Measurements from ENCODE around the gene ADGRB2.
A peak's percentile ranks its signal among the peaks of the same experiment; 100 is the strongest.

ADGRB2 gene

DNA sequence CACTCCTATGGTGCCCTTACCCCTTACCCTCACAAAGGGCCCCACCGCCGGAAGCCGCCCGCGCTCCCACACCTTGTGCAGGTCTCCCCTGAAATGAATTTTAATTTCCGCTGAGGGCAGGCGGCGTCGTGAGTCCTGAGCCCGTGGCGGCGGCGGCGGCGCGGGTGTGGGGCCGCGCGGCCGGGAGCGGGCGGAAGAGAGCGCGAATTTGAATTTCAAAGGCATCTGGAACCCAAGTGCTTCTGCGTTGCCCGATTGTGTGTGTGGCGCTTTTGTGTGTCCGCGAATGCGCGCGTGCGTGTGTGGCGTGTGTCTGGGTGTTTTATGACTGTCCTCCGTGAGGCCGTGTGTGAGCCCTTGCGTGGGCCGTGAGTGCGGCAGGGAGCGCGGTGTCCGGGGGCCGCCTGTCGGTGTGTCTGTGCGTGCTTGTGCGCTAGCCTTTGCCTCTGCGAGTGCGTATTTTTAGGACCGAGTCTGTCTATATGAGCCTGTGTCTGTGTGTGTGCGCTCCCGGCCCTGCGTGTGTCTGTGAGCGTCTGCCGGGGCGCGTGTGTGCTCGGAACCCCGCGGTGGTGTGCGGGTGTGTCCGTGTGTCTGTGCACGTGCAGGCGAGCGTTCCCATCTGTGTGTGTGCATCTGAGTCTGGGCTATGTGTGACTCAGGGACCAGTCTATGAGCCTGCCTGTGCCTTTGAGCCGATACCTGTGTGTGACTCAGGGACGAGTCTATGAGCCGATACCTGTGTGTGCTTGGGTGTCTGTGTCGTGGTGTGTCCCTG lies 7.9 kb upstream of the ADGRB2 start:
- no peak overlapping the region for H2AK5ac ChIP-seq (ENCODE audit: low read length)
- H3K27me3 ChIP-seq (ENCODE audit: insufficient read depth, low read length) = peaks cover 31% of the 10 kb centered on the region
- no peak overlapping the region for H4K12ac ChIP-seq (ENCODE audit: low read depth, low read length)
- peak overlapping the region; percentile 3 for H3K4me3 ChIP-seq (ENCODE audit: low read depth, low read length)
- H2BK5ac ChIP-seq (ENCODE audit: low read depth, low read length, poor library complexity) = no peak overlapping the region
- no peaks in the 10 kb centered on the region for H3K79me1 ChIP-seq (ENCODE audit: low read length)
- no peak overlapping the region for H3K4ac ChIP-seq (ENCODE audit: low read depth, low read length)
- no CpG with 5 or more reads among the region's 68 CpGs for WGBS (ENCODE audit: extremely low coverage, insufficient coverage, insufficient read length)
- no peaks in the 10 kb centered on the region for H3K79me2 ChIP-seq (ENCODE audit: control insufficient read depth, insufficient read depth, low read length, poor library complexity)
- peaks cover 9% of the 10 kb centered on the region for H3K9me3 ChIP-seq (ENCODE audit: insufficient read depth, low read depth, low read length)
- H2BK12ac ChIP-seq (ENCODE audit: low read length) = no peak overlapping the region
- no peak overlapping the region for H4K8ac ChIP-seq (ENCODE audit: low read depth, low read length)
- no peak overlapping the region for H4K91ac ChIP-seq (ENCODE audit: low read depth, low read length)
- H2AFZ ChIP-seq (ENCODE audit: insufficient read depth, low read length, poor library complexity) = no peak overlapping the region
- no peaks in the 10 kb centered on the region for H3K36me3 ChIP-seq (ENCODE audit: control insufficient read depth in 1 of 2, insufficient read depth in 2 of 2, low read length in 2 of 2)
- peaks cover 7 to 8% of the 10 kb centered on the region in 2 experiments for H3K4me1 ChIP-seq (ENCODE audit: control insufficient read depth in 1 of 2, insufficient read depth in 2 of 2, low read length in 2 of 2)
- DNase-seq = no peak
- no peak overlapping the region for H3K23ac ChIP-seq (ENCODE audit: low read length)
- no peak overlapping the region for H3K18ac ChIP-seq (ENCODE audit: low read length)
- no peak overlapping the region for H3K14ac ChIP-seq (ENCODE audit: low read length)
- H2BK120ac ChIP-seq (ENCODE audit: insufficient read depth, low read length, poor library complexity) = no peak overlapping the region
- no peak overlapping the region for H3K27ac ChIP-seq (ENCODE audit: low read depth, low read length)
- peak overlapping the region; percentile 56 for H3K4me2 ChIP-seq (ENCODE audit: low read length)
- no peak overlapping the region for H3K9ac ChIP-seq (ENCODE audit: low read length)

GRCh38 chr1:31769720-31770390 lies 5.7 kb upstream of the ADGRB2 start:
- H3K27ac ChIP-seq (ENCODE audit: low read depth, low read length) = no peak overlapping the region
- no peak overlapping the region for H2BK120ac ChIP-seq (ENCODE audit: insufficient read depth, low read length, poor library complexity)
- H4K91ac ChIP-seq (ENCODE audit: low read depth, low read length) = no peak overlapping the region
- no peak overlapping the region for H4K8ac ChIP-seq (ENCODE audit: low read depth, low read length)
- no peak overlapping the region for H2AK5ac ChIP-seq (ENCODE audit: low read length)
- no peak overlapping the region for H3K14ac ChIP-seq (ENCODE audit: low read length)
- no CpG with 5 or more reads among the region's 12 CpGs for WGBS (ENCODE audit: extremely low coverage, insufficient coverage, insufficient read length)
- H2BK12ac ChIP-seq (ENCODE audit: low read length) = no peak overlapping the region
- H3K4me1 ChIP-seq (ENCODE audit: control insufficient read depth in 1 of 2, insufficient read depth in 2 of 2, low read length in 2 of 2) = peaks cover 7 to 8% of the 10 kb centered on the region in 2 experiments
- no peak overlapping the region for H3K23ac ChIP-seq (ENCODE audit: low read length)
- H3K9me3 ChIP-seq (ENCODE audit: insufficient read depth, low read depth, low read length) = peaks cover 11% of the 10 kb centered on the region
- no peak overlapping the region for H3K4me3 ChIP-seq (ENCODE audit: low read depth, low read length)
- peaks cover 31% of the 10 kb centered on the region for H3K27me3 ChIP-seq (ENCODE audit: insufficient read depth, low read length)
- no peak overlapping the region for H3K4me2 ChIP-seq (ENCODE audit: low read length)
- peak in 1 of 2 donors; percentile 25 for DNase-seq
- no peak overlapping the region for H4K12ac ChIP-seq (ENCODE audit: low read depth, low read length)
- H2AFZ ChIP-seq (ENCODE audit: insufficient read depth, low read length, poor library complexity) = no peak overlapping the region
- no peak overlapping the region for H3K18ac ChIP-seq (ENCODE audit: low read length)
- no peak overlapping the region for H2BK5ac ChIP-seq (ENCODE audit: low read depth, low read length, poor library complexity)
- no peak overlapping the region for H3K9ac ChIP-seq (ENCODE audit: low read length)
- no peak overlapping the region for H3K4ac ChIP-seq (ENCODE audit: low read depth, low read length)
- H3K79me2 ChIP-seq (ENCODE audit: control insufficient read depth, insufficient read depth, low read length, poor library complexity) = no peaks in the 10 kb centered on the region
- H3K36me3 ChIP-seq (ENCODE audit: control insufficient read depth in 1 of 2, insufficient read depth in 2 of 2, low read length in 2 of 2) = no peaks in the 10 kb centered on the region
- H3K79me1 ChIP-seq (ENCODE audit: low read length) = no peaks in the 10 kb centered on the region

- peaks cover 36% of the 10 kb centered on the region for H3K27me3 ChIP-seq (ENCODE audit: insufficient read depth, low read length)
- H3K14ac ChIP-seq (ENCODE audit: low read length) = no peak overlapping the region
- H4K12ac ChIP-seq (ENCODE audit: low read depth, low read length) = no peak overlapping the region
- no peak overlapping the region for H3K4me3 ChIP-seq (ENCODE audit: low read depth, low read length)
- H3K4ac ChIP-seq (ENCODE audit: low read depth, low read length) = no peak overlapping the region
- no CpG with 5 or more reads among the region's 5 CpGs for WGBS (ENCODE audit: extremely low coverage, insufficient coverage, insufficient read length)
- H2AFZ ChIP-seq (ENCODE audit: insufficient read depth, low read length, poor library complexity) = no peak overlapping the region
- H3K36me3 ChIP-seq (ENCODE audit: control insufficient read depth in 1 of 2, insufficient read depth in 2 of 2, low read length in 2 of 2) = no peaks in the 10 kb centered on the region
- no peak overlapping the region for H2BK5ac ChIP-seq (ENCODE audit: low read depth, low read length, poor library complexity)
- no peak overlapping the region for H2AK5ac ChIP-seq (ENCODE audit: low read length)
- H3K18ac ChIP-seq (ENCODE audit: low read length) = no peak overlapping the region
- no peak overlapping the region for H4K91ac ChIP-seq (ENCODE audit: low read depth, low read length)
- no peak overlapping the region for H3K9ac ChIP-seq (ENCODE audit: low read length)
- no peaks in the 10 kb centered on the region for H3K79me1 ChIP-seq (ENCODE audit: low read length)
- no peak overlapping the region for H3K4me2 ChIP-seq (ENCODE audit: low read length)
- no peak overlapping the region for H3K27ac ChIP-seq (ENCODE audit: low read depth, low read length)
- H3K9me3 ChIP-seq (ENCODE audit: insufficient read depth, low read depth, low read length) = peaks cover 11% of the 10 kb centered on the region
- H2BK12ac ChIP-seq (ENCODE audit: low read length) = no peak overlapping the region
- no peak overlapping the region for H4K8ac ChIP-seq (ENCODE audit: low read depth, low read length)
- peak in 1 of 2 donors; percentile 62 for DNase-seq
- no peak overlapping the region for H2BK120ac ChIP-seq (ENCODE audit: insufficient read depth, low read length, poor library complexity)
- H3K23ac ChIP-seq (ENCODE audit: low read length) = no peak overlapping the region
- H3K4me1 ChIP-seq (ENCODE audit: control insufficient read depth in 1 of 2, insufficient read depth in 2 of 2, low read length in 2 of 2) = peaks cover 8 to 10% of the 10 kb centered on the region in 2 experiments
- no peaks in the 10 kb centered on the region for H3K79me2 ChIP-seq (ENCODE audit: control insufficient read depth, insufficient read depth, low read length, poor library complexity)
These were observed 5.0 kb upstream of the ADGRB2 start for GRCh38 chr1:31768939-31769704.

DNA sequence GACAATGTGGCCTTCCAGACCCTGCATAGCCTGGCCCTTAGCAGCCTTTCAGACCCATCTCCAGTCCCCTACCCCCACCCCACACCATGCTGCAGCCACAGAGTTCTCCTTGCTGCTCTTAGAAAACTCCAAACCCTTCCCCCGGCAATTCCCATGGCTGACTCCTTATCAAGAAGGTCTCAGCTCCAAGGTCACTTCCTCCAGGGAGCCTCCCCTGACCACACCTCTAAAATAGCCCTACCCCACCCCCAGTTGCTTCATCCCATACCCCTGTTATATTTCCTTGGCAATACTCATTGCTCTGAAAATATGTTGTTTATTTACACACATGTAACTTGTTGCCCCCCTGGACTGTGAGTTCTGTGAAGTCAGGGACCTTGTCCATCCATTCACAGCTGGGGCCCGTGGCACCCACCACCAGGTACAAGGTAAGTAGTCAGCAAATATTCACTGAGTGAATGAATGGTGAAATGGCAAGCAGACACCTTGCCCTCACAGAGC lies 4.3 kb upstream of the ADGRB2 start:
- H3K79me2 ChIP-seq (ENCODE audit: control insufficient read depth, insufficient read depth, low read length, poor library complexity) = no peaks in the 10 kb centered on the region
- H3K4me2 ChIP-seq (ENCODE audit: low read length) = no peak overlapping the region
- no peak overlapping the region for H3K23ac ChIP-seq (ENCODE audit: low read length)
- no peak overlapping the region for H3K4me3 ChIP-seq (ENCODE audit: low read depth, low read length)
- peaks cover 3% of the 10 kb centered on the region for H3K79me1 ChIP-seq (ENCODE audit: low read length)
- no peak overlapping the region for H3K27ac ChIP-seq (ENCODE audit: low read depth, low read length)
- H2BK120ac ChIP-seq (ENCODE audit: insufficient read depth, low read length, poor library complexity) = no peak overlapping the region
- H3K9ac ChIP-seq (ENCODE audit: low read length) = no peak overlapping the region
- no peak overlapping the region for H4K91ac ChIP-seq (ENCODE audit: low read depth, low read length)
- H2BK12ac ChIP-seq (ENCODE audit: low read length) = no peak overlapping the region
- peaks cover 11% of the 10 kb centered on the region for H3K9me3 ChIP-seq (ENCODE audit: insufficient read depth, low read depth, low read length)
- H2AFZ ChIP-seq (ENCODE audit: insufficient read depth, low read length, poor library complexity) = no peak overlapping the region
- H2BK5ac ChIP-seq (ENCODE audit: low read depth, low read length, poor library complexity) = no peak overlapping the region
- no peaks in the 10 kb centered on the region for H3K36me3 ChIP-seq (ENCODE audit: control insufficient read depth in 1 of 2, insufficient read depth in 2 of 2, low read length in 2 of 2)
- WGBS (ENCODE audit: extremely low coverage, insufficient coverage, insufficient read length) = no CpG with 5 or more reads among the region's 2 CpGs
- DNase-seq = no peak
- H3K27me3 ChIP-seq (ENCODE audit: insufficient read depth, low read length) = peaks cover 35% of the 10 kb centered on the region
- no peak overlapping the region for H3K18ac ChIP-seq (ENCODE audit: low read length)
- no peak overlapping the region for H3K14ac ChIP-seq (ENCODE audit: low read length)
- H3K4ac ChIP-seq (ENCODE audit: low read depth, low read length) = no peak overlapping the region
- H4K12ac ChIP-seq (ENCODE audit: low read depth, low read length) = no peak overlapping the region
- H2AK5ac ChIP-seq (ENCODE audit: low read length) = no peak overlapping the region
- peaks cover 9 to 10% of the 10 kb centered on the region in 2 experiments for H3K4me1 ChIP-seq (ENCODE audit: control insufficient read depth in 1 of 2, insufficient read depth in 2 of 2, low read length in 2 of 2)
- H4K8ac ChIP-seq (ENCODE audit: low read depth, low read length) = no peak overlapping the region
